NCI-H1930 (cell line): ENCODE measurements around the gene ANKRD39.

Source experiments
- DNase-seq, 2 experiments: peaks; one replicate each; lab custom pipeline; 2025; lab: John Stamatoyannopoulos, UW

ANKRD39 gene

GRCh38 chr2:96826546-96827278 is 31.1 kb downstream of the ANKRD39 start:
- no peak for DNase-seq

GRCh38 chr2:96825057-96825456 is 32.8 kb downstream of the ANKRD39 start:
- DNase-seq, result no peak

GRCh38 chr2:96824079-96824870 is 33.5 kb downstream of the ANKRD39 start:
- no peak for DNase-seq

GRCh38 chr2:96823198-96823597 is 34.6 kb downstream of the ANKRD39 start:
- no peak for DNase-seq

- no peak for DNase-seq
Measured at GRCh38 chr2:96822786-96823185, 35.0 kb downstream of the ANKRD39 start.

- DNase-seq, result no peak
Measured at GRCh38 chr2:96821113-96821675, 36.6 kb downstream of the ANKRD39 start.

GRCh38 chr2:96819876-96820511 is 37.8 kb downstream of the ANKRD39 start:
- DNase-seq, result no peak

GRCh38 chr2:96819128-96819875 is 38.5 kb downstream of the ANKRD39 start:
- DNase-seq, result no peak

- DNase-seq, result no peak
Measured at GRCh38 chr2:96817882-96818281, 39.9 kb downstream of the ANKRD39 start.

GRCh38 chr2:96816836-96817702 is 40.7 kb downstream of the ANKRD39 start:
- DNase-seq, result no peak

GRCh38 chr2:96816127-96816835 is 41.5 kb downstream of the ANKRD39 start, which contains the start of gene CNNM3:
CNNM3 (plus strand) TSS chr2:96816268; CDS start chr2:96816278, 10 bp downstream.
- peak; percentile 81 to 92 for DNase-seq

- DNase-seq, result no peak
Measured at GRCh38 chr2:96815326-96816126, 42.3 kb downstream of the ANKRD39 start.

GRCh38 chr2:96813656-96814055 is 44.2 kb downstream of the ANKRD39 start:
- no peak for DNase-seq

- DNase-seq, result no peak
Measured at GRCh38 chr2:96811917-96812316, 45.9 kb downstream of the ANKRD39 start.

- DNase-seq, result no peak
Measured at GRCh38 chr2:96810783-96811192, 47.0 kb downstream of the ANKRD39 start.

- no peak for DNase-seq
Measured at GRCh38 chr2:96809951-96810782, 47.6 kb downstream of the ANKRD39 start.

- DNase-seq, result no peak
Measured at GRCh38 chr2:96809216-96809882, 48.5 kb downstream of the ANKRD39 start.
